BE2C (cell line): ENCODE results near the gene ATP2C2.

Experiments used
- DNase-seq: peaks from one replicate; pipeline ENCODE4 v3.0.0-alpha.2; 2020
- H3K27me3 ChIP-seq: fragments of 250-450 bp; sonication (Bioruptor Pico); 2 replicates; pipeline ENCODE4 v1.5.1; 2020; ENCODE audit warnings: mild to moderate bottlenecking
- H3K36me3 ChIP-seq: fragments of 250-450 bp; sonication (Bioruptor Pico); 2 replicates; pipeline ENCODE4 v1.5.1; 2020; ENCODE audit warnings: mild to moderate bottlenecking
- H3K4me1 ChIP-seq: fragments of 250-450 bp; sonication (Bioruptor Pico); 2 replicates; pipeline ENCODE4 v1.5.1; 2020
- H3K4me3 ChIP-seq: 2 replicates; pipeline ENCODE4 v1.5.1; 2011; ENCODE audit warnings: low read depth, low read length
- H3K9me3 ChIP-seq: fragments of 250-450 bp; sonication (Bioruptor Pico); 2 replicates; pipeline ENCODE4 v1.5.1; 2020
- TF ChIP-seq, protein P1 (sequence below): IDR thresholded peaks from 2 replicates; pipeline ENCODE4 v1.5.1; 2012; ENCODE audit warnings: mild to moderate bottlenecking, low read depth, low read length

ATP2C2 gene

DNA sequence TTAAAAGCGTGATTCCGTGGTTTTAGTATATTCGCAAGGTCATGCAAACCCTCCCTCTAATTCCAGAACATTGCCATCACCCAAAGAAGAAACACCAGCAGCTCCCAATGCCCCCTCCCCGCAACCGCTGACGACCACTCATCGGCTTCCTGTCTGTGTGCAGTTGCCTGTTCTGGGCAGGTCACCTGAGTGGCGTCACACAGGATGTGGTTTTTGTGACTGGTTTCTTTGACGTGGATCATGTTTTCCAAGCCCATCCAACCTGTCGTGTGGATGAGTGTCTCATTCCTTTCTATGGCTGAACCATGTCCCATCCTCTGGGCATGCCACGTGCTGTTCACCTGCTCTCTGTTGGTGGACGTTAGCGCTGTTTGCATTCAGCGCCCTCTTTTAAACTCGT lies 8.2 kb upstream of the ATP2C2 start:
- Histone ChIP-seq H3K4me3 (no peak overlapping the region), H3K4me1 (no peaks in the 10 kb centered on the region), H3K27me3 (peaks cover 36% of the 10 kb centered on the region), H3K9me3 (no peaks in the 10 kb centered on the region), H3K36me3 (no peaks in the 10 kb centered on the region)
- no peak for DNase-seq
- TF ChIP-seq, protein P1, sequence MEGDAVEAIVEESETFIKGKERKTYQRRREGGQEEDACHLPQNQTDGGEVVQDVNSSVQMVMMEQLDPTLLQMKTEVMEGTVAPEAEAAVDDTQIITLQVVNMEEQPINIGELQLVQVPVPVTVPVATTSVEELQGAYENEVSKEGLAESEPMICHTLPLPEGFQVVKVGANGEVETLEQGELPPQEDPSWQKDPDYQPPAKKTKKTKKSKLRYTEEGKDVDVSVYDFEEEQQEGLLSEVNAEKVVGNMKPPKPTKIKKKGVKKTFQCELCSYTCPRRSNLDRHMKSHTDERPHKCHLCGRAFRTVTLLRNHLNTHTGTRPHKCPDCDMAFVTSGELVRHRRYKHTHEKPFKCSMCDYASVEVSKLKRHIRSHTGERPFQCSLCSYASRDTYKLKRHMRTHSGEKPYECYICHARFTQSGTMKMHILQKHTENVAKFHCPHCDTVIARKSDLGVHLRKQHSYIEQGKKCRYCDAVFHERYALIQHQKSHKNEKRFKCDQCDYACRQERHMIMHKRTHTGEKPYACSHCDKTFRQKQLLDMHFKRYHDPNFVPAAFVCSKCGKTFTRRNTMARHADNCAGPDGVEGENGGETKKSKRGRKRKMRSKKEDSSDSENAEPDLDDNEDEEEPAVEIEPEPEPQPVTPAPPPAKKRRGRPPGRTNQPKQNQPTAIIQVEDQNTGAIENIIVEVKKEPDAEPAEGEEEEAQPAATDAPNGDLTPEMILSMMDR, result no peak

DNA sequence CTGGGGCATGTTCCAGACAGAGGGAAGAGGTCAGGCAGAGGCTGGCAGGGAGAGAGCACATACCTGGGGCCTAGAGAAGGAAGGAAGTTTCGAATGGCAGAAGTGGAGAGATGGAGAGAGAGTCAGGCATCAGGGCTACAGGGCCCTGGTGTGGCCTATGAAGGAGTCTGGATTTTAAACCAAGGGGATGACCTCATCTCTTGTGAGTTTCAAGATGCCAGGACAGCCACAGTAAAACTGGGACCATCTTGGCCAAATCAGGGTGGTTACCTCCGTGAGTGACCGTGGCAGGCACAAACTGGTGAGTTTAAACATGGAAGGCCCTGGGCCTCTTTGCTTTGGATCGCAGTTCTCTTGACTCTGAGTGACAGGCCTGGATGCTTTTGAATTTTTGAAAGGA lies 7.6 kb upstream of the ATP2C2 start:
- Histone ChIP-seq H3K9me3 (no peaks in the 10 kb centered on the region), H3K36me3 (no peaks in the 10 kb centered on the region), H3K4me3 (no peak overlapping the region), H3K27me3 (peaks cover 41% of the 10 kb centered on the region), H3K4me1 (no peaks in the 10 kb centered on the region)
- no peak for DNase-seq
- TF ChIP-seq, protein P1, result no peak

DNA sequence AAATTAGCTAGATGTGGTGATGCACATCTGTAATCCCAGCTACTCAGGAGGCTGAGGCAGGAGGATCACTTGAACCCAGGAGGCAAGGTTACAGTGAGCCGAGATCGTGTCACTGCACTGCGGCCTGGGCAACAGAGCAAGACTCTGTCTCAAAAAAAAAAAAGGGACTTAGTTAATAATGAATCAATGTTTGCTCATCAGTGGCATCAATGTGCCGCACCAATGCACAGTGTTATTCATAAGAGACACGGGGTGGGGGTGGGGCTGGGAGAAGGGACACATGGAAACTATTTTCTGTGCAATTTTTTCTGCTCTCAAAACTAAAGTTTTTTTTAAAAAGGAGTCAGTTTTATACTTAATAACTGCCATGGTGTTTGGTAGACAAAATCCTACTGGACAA lies 6.8 kb upstream of the ATP2C2 start:
- no peaks in the 10 kb centered on the region for H3K9me3 ChIP-seq
- TF ChIP-seq, protein P1, result no peak
- no peaks in the 10 kb centered on the region for H3K4me1 ChIP-seq
- H3K4me3 ChIP-seq, result no peak overlapping the region
- no peaks in the 10 kb centered on the region for H3K36me3 ChIP-seq
- DNase-seq, result no peak
- peaks cover 47% of the 10 kb centered on the region for H3K27me3 ChIP-seq

DNA sequence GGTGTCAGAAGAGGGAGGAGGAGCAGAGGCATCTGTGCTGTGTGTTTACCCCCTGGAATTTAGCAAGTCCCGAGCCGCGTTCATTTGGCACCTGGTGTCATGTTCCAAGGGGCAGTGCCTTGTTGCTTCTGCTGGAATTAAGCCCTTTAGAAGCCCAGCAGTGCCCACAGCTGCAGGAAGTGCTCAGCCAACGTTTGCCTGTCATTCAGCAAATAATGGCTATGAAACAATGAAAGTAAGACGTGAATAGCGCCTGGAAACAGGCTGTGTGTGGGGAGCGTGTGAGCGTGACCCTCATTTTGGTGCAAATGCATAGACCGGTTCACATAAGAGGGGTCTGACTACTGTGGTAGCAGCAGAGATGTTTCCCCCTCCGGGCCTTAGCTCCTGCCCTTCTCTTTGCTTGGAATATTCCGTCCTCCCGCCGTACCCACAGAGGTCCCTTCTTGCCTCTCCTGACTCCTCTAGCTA lies 5.8 kb upstream of the ATP2C2 start:
- no peak overlapping the region for H3K4me3 ChIP-seq
- no peaks in the 10 kb centered on the region for H3K9me3 ChIP-seq
- H3K4me1 ChIP-seq, result no peaks in the 10 kb centered on the region
- H3K27me3 ChIP-seq, result peaks cover 48% of the 10 kb centered on the region
- no peaks in the 10 kb centered on the region for H3K36me3 ChIP-seq
- TF ChIP-seq, protein P1, result no peak
- no peak for DNase-seq

DNA sequence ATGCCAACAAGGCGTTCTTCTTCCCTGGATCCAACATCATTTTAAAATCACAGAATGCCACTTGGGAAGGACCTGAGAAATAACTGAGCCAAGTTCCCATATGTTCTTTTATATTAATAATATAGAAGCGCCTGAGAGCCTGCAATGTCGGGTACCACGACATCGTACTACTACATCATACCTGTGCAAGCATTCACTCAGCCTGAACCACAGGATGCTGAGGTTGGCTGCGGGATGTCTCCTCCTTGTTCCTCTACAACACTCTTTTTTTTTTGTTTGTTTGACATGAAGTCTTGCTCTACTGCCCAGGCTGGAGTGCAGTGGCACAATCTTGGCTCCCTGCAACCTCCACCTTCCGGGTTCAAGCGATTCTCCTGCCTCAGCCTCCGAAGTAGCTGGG lies 2.1 kb upstream of the ATP2C2 start:
- Histone ChIP-seq H3K27me3 (peaks cover 65% of the 10 kb centered on the region), H3K4me3 (no peak overlapping the region), H3K9me3 (no peaks in the 10 kb centered on the region), H3K36me3 (no peaks in the 10 kb centered on the region), H3K4me1 (no peaks in the 10 kb centered on the region)
- TF ChIP-seq, protein P1, result no peak
- no peak for DNase-seq

DNA sequence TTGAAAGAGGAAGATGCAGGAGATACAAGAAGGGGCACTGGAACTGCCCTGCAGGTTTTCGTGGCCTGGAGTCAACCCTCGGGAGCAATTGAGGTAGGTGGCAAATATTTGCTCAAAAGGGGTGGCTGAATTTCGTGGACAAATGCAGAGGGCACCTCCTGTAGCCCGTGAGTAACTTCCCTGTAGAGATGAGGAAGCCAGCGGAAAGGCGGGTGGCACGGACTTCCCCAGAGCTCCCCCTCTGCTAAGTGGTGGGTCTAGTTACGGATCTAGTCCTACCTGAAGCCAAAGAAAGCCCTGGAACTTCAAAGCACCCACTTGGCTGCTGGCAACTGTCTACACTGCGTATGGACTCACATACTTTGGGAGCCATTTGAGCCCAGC lies 1.0 kb upstream of the ATP2C2 start:
- TF ChIP-seq, protein P1, result no peak
- Histone ChIP-seq H3K4me1 (no peaks in the 10 kb centered on the region), H3K9me3 (no peaks in the 10 kb centered on the region), H3K4me3 (no peak overlapping the region), H3K27me3 (peaks cover 64% of the 10 kb centered on the region), H3K36me3 (no peaks in the 10 kb centered on the region)
- no peak for DNase-seq
